ENCODE results near the gene LRRFIP2.

DNA sequence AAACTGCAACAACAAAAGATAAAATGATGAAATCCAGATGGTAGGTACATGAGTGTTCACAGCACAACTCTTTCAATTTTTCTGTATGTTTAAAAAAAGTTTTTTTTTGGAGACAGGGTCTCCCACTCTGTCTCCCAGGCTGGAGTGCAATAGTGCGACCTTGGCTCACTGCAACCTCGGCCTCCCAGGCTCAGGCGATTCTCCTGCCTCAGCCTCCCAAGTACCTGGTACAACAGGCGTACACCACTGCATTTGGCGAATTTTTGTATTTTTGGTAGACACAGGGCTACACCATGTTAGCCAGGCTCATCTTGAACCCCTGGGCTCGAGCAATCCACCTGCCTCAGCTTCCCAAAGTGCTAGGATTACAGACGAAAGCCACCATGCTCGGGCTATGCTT, 18.6 kb downstream of the LRRFIP2 start:
- TF ChIP-seq POLR2A (IDR thresholded peaks at IDR 0.05): no peak
- TF ChIP-seq, protein P1, sequence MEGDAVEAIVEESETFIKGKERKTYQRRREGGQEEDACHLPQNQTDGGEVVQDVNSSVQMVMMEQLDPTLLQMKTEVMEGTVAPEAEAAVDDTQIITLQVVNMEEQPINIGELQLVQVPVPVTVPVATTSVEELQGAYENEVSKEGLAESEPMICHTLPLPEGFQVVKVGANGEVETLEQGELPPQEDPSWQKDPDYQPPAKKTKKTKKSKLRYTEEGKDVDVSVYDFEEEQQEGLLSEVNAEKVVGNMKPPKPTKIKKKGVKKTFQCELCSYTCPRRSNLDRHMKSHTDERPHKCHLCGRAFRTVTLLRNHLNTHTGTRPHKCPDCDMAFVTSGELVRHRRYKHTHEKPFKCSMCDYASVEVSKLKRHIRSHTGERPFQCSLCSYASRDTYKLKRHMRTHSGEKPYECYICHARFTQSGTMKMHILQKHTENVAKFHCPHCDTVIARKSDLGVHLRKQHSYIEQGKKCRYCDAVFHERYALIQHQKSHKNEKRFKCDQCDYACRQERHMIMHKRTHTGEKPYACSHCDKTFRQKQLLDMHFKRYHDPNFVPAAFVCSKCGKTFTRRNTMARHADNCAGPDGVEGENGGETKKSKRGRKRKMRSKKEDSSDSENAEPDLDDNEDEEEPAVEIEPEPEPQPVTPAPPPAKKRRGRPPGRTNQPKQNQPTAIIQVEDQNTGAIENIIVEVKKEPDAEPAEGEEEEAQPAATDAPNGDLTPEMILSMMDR (IDR thresholded peaks at IDR 0.05): no peak

All from heart left ventricle (tissue), 13 donors.